HG03066 (cell line): Measurements from ENCODE around the gene DSEL.

ENCODE experiments used
- ATAC-seq: cut with Tn5 transposase; IDR thresholded peaks from one replicate; pipeline ENCODE4 v1.9.1; 2021; ENCODE audit warnings: low read depth; ENCODE audit not compliant: unreplicated experiment

The DSEL gene

GRCh38 chr18:67504739-67505138 is 11.8 kb downstream of the DSEL start:
- no peak for ATAC-seq

GRCh38 chr18:67500522-67501205 is 15.9 kb downstream of the DSEL start:
- no peak for ATAC-seq

- ATAC-seq: no peak
Measured at GRCh38 chr18:67496469-67496868, 20.1 kb downstream of the DSEL start.

GRCh38 chr18:67486534-67486933 is 30.0 kb downstream of the DSEL start:
- ATAC-seq: no peak

- no peak for ATAC-seq
Measured at GRCh38 chr18:67485655-67486054, 30.9 kb downstream of the DSEL start.

- ATAC-seq: no peak
Measured at GRCh38 chr18:67484458-67484857, 32.1 kb downstream of the DSEL start.

GRCh38 chr18:67483952-67484351 is 32.6 kb downstream of the DSEL start:
- ATAC-seq: no peak

GRCh38 chr18:67483237-67483636 is 33.3 kb downstream of the DSEL start:
- no peak for ATAC-seq

GRCh38 chr18:67478249-67478648 is 38.3 kb downstream of the DSEL start:
- ATAC-seq: no peak

- ATAC-seq: no peak
Measured at GRCh38 chr18:67477522-67477921, 39.0 kb downstream of the DSEL start.

GRCh38 chr18:67476585-67476984 is 39.9 kb downstream of the DSEL start:
- no peak for ATAC-seq

- ATAC-seq: no peak
Measured at GRCh38 chr18:67475673-67476072, 40.8 kb downstream of the DSEL start.

- ATAC-seq: no peak
Measured at GRCh38 chr18:67468038-67468437, 48.5 kb downstream of the DSEL start.

- no peak for ATAC-seq
Measured at GRCh38 chr18:67467188-67467587, 49.3 kb downstream of the DSEL start.

GRCh38 chr18:67464499-67464898 is 52.0 kb downstream of the DSEL start:
- no peak for ATAC-seq

- no peak for ATAC-seq
Measured at GRCh38 chr18:67463829-67464228, 52.7 kb downstream of the DSEL start.

GRCh38 chr18:67456711-67457110 is 59.8 kb downstream of the DSEL start:
- no peak for ATAC-seq
